ENCODE measurements around the gene GMCL2. TPM values are rescaled to one million over a fixed set of nuclear protein-coding genes. Genes with fewer than 3 reads are reported as not detected.
"Not testable (repeated sequence)": the region's sequence is repeated elsewhere in the genome, so short reads cannot be mapped to it uniquely, and the experiment has no call there.

Gene GMCL2
- polyA plus RNA-seq, 1 donor from 2014 or later, result not detected

- H3K9me3 ChIP-seq (ENCODE audit: low read length), result no peaks in the 10 kb centered on the region
- TF ChIP-seq EP300 (conservative IDR thresholded peaks at IDR 0.05; ENCODE audit: poor library complexity, severe bottlenecking), result no peak
- TF ChIP-seq, protein P1, sequence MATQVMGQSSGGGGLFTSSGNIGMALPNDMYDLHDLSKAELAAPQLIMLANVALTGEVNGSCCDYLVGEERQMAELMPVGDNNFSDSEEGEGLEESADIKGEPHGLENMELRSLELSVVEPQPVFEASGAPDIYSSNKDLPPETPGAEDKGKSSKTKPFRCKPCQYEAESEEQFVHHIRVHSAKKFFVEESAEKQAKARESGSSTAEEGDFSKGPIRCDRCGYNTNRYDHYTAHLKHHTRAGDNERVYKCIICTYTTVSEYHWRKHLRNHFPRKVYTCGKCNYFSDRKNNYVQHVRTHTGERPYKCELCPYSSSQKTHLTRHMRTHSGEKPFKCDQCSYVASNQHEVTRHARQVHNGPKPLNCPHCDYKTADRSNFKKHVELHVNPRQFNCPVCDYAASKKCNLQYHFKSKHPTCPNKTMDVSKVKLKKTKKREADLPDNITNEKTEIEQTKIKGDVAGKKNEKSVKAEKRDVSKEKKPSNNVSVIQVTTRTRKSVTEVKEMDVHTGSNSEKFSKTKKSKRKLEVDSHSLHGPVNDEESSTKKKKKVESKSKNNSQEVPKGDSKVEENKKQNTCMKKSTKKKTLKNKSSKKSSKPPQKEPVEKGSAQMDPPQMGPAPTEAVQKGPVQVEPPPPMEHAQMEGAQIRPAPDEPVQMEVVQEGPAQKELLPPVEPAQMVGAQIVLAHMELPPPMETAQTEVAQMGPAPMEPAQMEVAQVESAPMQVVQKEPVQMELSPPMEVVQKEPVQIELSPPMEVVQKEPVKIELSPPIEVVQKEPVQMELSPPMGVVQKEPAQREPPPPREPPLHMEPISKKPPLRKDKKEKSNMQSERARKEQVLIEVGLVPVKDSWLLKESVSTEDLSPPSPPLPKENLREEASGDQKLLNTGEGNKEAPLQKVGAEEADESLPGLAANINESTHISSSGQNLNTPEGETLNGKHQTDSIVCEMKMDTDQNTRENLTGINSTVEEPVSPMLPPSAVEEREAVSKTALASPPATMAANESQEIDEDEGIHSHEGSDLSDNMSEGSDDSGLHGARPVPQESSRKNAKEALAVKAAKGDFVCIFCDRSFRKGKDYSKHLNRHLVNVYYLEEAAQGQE (IDR thresholded peaks at IDR 0.05; ENCODE audit: borderline replicate concordance), result no peak
- no peak for TF ChIP-seq RAD21 (conservative IDR thresholded peaks at IDR 0.05)
- TF ChIP-seq, protein P2, sequence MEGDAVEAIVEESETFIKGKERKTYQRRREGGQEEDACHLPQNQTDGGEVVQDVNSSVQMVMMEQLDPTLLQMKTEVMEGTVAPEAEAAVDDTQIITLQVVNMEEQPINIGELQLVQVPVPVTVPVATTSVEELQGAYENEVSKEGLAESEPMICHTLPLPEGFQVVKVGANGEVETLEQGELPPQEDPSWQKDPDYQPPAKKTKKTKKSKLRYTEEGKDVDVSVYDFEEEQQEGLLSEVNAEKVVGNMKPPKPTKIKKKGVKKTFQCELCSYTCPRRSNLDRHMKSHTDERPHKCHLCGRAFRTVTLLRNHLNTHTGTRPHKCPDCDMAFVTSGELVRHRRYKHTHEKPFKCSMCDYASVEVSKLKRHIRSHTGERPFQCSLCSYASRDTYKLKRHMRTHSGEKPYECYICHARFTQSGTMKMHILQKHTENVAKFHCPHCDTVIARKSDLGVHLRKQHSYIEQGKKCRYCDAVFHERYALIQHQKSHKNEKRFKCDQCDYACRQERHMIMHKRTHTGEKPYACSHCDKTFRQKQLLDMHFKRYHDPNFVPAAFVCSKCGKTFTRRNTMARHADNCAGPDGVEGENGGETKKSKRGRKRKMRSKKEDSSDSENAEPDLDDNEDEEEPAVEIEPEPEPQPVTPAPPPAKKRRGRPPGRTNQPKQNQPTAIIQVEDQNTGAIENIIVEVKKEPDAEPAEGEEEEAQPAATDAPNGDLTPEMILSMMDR (IDR thresholded peaks at IDR 0.05; ENCODE audit: poor library complexity, severe bottlenecking), result no peak
- TF ChIP-seq TAF1 (IDR thresholded peaks at IDR 0.05; ENCODE audit: low read depth), result no peak
- TF ChIP-seq EZH2 (IDR thresholded peaks at IDR 0.05; ENCODE audit: borderline replicate concordance, insufficient read depth, low read length, poor library complexity, severe bottlenecking), result no peak
- no peak for TF ChIP-seq SMC3 (conservative IDR thresholded peaks at IDR 0.05; ENCODE audit: poor library complexity)
- TF ChIP-seq MXI1 (conservative IDR thresholded peaks at IDR 0.05; ENCODE audit: poor library complexity, severe bottlenecking), result no peak
- no peak for TF ChIP-seq POLR2AphosphoS5 (IDR thresholded peaks at IDR 0.05)
- no peaks in the 10 kb centered on the region for H4K20me1 ChIP-seq (ENCODE audit: insufficient read depth)
- no peak overlapping the region for H2AFZ ChIP-seq (ENCODE audit: low read depth, low read length)
- H3F3A ChIP-seq (ENCODE audit: insufficient read depth, low read length, poor library complexity, severe bottlenecking), result no peaks in the 10 kb centered on the region
- H3K27me3 ChIP-seq (ENCODE audit: insufficient read depth, low read depth, low read length), result no peaks in the 10 kb centered on the region
- H3K36me3 ChIP-seq (ENCODE audit: insufficient read depth, low read length), result no peaks in the 10 kb centered on the region
- no peaks in the 10 kb centered on the region for H3K9me2 ChIP-seq (ENCODE audit: insufficient read depth, low read length)
- H3K9ac ChIP-seq (ENCODE audit: low read length), result no peak overlapping the region
- H3K27ac ChIP-seq (ENCODE audit: low read length), result no peak overlapping the region
- no peaks in the 10 kb centered on the region for H3K79me2 ChIP-seq (replicated peaks; ENCODE audit: insufficient read depth, low read length)
- H3K4me2 ChIP-seq (ENCODE audit: low read length), result no peak overlapping the region
- no peak overlapping the region for H3K4me3 ChIP-seq (ENCODE audit: low read length)
These were observed 11.5 kb upstream of the GMCL2 start for GRCh38 chr5:178198706-178199105.

DNA sequence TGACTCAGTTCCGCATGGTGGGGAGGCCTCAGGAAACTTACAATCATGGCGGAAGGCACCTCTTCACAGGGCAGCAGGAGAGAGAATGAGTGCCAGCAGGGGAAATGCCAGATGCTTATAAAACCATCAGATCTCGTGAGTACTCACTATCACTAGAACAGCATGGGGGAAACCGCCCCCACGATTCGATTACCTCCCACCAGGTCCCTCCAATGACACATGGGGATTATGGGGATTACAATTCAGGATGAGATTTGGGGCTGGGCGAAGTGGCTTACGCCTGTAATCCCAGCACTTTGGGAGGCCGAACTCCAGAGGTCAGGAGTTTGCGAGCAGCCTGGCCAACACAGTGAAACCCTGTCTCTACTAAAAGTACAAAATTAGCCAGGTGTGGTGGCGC, 11.0 kb upstream of the GMCL2 start:
- H3K36me3 ChIP-seq (ENCODE audit: insufficient read depth, low read length); H3K4me2 ChIP-seq (ENCODE audit: low read length); H3K79me2 ChIP-seq (replicated peaks; ENCODE audit: insufficient read depth, low read length); H3K27me3 ChIP-seq (ENCODE audit: insufficient read depth, low read depth, low read length); H3K9me3 ChIP-seq (ENCODE audit: low read length); H2AFZ ChIP-seq (ENCODE audit: low read depth, low read length); H3K4me3 ChIP-seq (ENCODE audit: low read length); H3K9ac ChIP-seq (ENCODE audit: low read length); H3K9me2 ChIP-seq (ENCODE audit: insufficient read depth, low read length); H3K27ac ChIP-seq (ENCODE audit: low read length); H4K20me1 ChIP-seq (ENCODE audit: insufficient read depth); H3F3A ChIP-seq (ENCODE audit: insufficient read depth, low read length, poor library complexity, severe bottlenecking): not testable (repeated sequence)

- no peaks in the 10 kb centered on the region for H3F3A ChIP-seq (ENCODE audit: insufficient read depth, low read length, poor library complexity, severe bottlenecking)
- H3K79me2 ChIP-seq (replicated peaks; ENCODE audit: insufficient read depth, low read length), result no peaks in the 10 kb centered on the region
- no peak overlapping the region for H3K9ac ChIP-seq (ENCODE audit: low read length)
- no peak overlapping the region for H3K27ac ChIP-seq (ENCODE audit: low read length)
- no peaks in the 10 kb centered on the region for H3K27me3 ChIP-seq (ENCODE audit: insufficient read depth, low read depth, low read length)
- H3K9me3 ChIP-seq (ENCODE audit: low read length), result no peaks in the 10 kb centered on the region
- no peaks in the 10 kb centered on the region for H3K9me2 ChIP-seq (ENCODE audit: insufficient read depth, low read length)
- no peaks in the 10 kb centered on the region for H4K20me1 ChIP-seq (ENCODE audit: insufficient read depth)
- no peak overlapping the region for H3K4me2 ChIP-seq (ENCODE audit: low read length)
- no peak overlapping the region for H3K4me3 ChIP-seq (ENCODE audit: low read length)
- no peak overlapping the region for H2AFZ ChIP-seq (ENCODE audit: low read depth, low read length)
- no peaks in the 10 kb centered on the region for H3K36me3 ChIP-seq (ENCODE audit: insufficient read depth, low read length)
- TF ChIP-seq TAF1 (IDR thresholded peaks at IDR 0.05; ENCODE audit: low read depth) (no peak), EZH2 (IDR thresholded peaks at IDR 0.05; ENCODE audit: borderline replicate concordance, insufficient read depth, low read length, poor library complexity, severe bottlenecking) (no peak), MXI1 (conservative IDR thresholded peaks at IDR 0.05; ENCODE audit: poor library complexity, severe bottlenecking) (no peak), POLR2AphosphoS5 (IDR thresholded peaks at IDR 0.05) (no peak), RAD21 (conservative IDR thresholded peaks at IDR 0.05) (no peak), SMC3 (conservative IDR thresholded peaks at IDR 0.05; ENCODE audit: poor library complexity) (no peak), EP300 (conservative IDR thresholded peaks at IDR 0.05; ENCODE audit: poor library complexity, severe bottlenecking) (no peak)
- TF ChIP-seq, protein P2 (IDR thresholded peaks at IDR 0.05; ENCODE audit: poor library complexity, severe bottlenecking), result no peak
- TF ChIP-seq, protein P1 (IDR thresholded peaks at IDR 0.05; ENCODE audit: borderline replicate concordance), result no peak
These were observed 9.8 kb upstream of the GMCL2 start for GRCh38 chr5:178196986-178197385.
